HG03196 (cell line): ENCODE results near the gene CPAMD8.

ENCODE experiments used
- ATAC-seq: cut with Tn5 transposase; IDR thresholded peaks from one replicate; pipeline ENCODE4 v1.9.1; 2021; ENCODE audit not compliant: unreplicated experiment

CPAMD8 gene

DNA sequence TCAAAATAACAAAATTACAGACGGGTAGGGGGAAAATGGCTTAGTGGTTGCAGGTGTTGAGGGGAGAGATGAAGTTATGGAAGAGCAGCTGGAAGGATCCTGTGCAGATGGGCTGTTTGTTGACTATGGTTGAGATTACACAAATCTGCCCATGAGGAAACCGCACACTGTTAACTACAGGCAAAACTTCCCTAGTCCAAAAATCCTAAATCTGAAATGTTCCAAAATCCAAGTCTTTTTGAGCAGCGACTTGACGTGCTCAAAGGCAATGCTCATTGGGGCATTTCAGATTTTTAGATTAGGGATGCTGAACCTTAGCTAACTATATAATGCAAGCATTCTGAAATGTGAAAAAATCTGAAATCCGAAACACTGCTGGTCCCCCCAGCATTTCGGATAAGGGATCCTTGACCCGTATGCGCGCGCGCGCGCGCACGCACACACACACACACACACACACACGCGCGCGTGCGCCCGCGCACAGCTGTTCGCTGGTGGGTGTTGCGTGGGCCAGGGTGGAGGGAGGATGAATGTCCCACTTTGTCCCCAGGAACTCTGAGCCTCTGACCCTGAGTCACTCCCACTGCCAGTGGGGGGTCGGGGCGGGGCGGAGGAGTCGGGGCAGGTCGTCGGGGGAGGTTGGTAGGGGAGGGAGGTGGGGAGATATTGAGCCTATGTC lies 131.0 kb downstream of the CPAMD8 start:
- no peak for ATAC-seq

DNA sequence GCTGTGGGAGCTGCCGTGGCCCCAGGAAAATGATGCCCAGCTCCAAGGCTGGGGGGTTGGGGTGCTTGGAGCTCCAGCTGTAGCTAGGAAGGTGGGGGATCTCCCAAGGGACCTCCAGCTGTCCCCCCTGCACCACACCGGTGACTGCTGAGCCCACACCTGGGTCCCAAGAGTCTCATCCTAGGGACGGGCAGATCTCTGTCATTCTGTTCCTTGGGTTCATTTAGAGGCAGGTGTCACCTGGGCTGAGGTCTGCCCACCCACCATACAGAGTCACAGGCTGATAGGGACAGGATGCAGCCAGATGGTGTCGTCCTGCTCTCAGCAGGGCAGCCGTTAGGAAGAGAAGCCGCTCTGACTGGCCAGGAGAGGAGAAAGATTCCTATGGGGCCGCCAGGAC lies 132.5 kb downstream of the CPAMD8 start:
- ATAC-seq: no peak

DNA sequence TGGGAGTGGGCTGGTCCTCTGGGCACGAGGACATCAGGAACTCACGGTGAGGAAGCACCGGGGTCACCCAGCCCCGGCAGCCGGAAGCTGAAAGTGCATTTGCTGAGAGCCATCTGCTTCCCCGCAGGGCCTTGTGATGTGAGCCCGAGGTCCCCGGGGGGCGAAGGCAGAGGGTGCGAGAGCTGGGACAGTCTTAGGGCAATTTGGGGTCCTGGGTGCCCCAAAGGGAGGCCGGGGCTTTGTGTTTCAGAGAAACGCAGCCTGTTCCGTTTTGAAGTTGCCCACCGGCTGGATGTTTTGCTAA lies 133.0 kb downstream of the CPAMD8 start:
- no peak for ATAC-seq

DNA sequence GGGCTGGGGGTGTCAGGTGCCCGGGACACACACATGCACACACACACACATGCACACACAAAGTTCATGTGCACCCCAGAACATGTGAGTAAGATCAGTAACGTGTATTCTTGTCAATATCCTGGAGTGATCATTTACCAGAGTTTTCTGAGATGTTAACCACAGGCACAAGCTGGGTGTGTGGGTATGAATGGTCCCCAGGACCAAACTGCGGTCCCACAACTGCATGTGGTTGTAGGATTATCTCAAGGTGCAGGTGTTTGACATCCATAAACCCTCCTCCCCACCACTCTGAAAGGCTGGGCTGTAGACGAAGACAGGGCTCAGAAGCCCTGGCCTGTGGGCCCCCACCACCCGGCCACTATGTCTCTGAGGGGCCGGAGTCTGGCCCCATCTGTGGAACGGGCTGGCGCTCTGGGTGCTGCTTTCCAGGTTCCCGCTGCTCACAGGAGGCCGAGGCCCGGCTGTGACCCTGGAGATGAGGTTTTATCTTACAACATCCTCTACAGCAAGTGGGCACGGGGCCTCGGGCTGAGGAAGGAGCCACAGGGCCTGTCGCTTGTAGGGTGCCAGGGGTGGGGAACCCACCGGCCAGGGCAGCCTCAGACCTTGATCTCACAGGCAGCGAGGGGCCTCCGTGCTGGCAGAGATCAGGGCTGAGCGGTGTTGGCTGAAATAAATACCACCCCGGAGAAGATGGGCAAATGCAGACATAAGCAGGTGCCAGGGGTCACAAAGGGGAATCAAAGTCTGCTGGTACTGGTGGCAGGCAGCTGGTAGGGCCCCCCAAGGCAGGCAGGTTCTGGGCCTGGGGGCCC lies 133.5 kb downstream of the CPAMD8 start:
- ATAC-seq: no peak

DNA sequence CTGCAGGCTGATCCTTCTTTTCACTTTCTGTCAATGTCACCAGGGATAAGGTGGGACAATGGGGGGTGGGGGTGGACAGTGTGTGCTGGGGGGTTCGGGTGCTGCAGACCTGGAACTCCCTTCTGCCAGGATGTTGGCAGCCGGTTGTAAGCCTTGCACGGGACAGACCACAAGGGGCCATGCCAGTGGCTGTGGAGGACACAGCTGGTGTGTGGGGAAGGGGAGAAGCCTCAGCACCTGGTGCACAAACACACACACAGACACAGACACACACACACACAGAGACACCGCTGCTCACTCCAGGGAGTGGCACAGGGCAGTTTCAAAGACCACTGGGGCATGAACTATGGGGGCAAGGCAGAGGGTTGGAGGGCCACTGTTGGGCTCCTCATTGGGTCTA lies 134.2 kb downstream of the CPAMD8 start:
- no peak for ATAC-seq

DNA sequence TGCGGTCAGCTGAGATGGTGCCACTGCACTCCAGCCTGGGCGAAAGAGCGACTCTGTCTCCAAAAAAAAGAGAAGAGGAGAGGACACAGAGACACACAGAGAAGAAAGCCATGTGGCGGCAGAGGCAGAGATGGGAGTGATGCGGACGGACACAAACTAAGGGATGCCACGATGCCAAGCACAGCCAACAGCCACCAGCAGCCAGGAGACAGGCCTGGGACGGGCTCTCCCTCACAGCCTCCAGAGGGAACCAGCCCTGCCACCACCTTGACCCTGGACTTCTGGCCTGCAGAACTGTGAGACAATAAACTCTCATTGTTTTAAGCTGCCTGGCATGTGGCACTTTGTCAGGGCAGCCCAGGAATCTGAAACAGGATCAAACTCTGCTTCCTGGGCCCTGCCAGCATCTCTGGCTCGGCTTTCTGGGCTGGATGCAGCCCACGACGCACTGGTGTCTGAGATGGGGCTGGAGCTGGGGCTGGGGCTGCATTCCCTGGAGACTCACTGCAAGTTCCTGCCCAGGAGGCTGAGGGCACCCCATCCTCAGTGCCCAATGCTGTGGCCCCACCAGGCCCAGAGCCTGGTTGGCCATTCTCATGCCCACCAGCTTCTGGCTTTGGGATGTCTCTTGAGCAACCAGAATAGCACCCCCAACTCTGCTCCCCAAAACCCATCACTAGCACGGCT lies 134.8 kb downstream of the CPAMD8 start:
- ATAC-seq: no peak

DNA sequence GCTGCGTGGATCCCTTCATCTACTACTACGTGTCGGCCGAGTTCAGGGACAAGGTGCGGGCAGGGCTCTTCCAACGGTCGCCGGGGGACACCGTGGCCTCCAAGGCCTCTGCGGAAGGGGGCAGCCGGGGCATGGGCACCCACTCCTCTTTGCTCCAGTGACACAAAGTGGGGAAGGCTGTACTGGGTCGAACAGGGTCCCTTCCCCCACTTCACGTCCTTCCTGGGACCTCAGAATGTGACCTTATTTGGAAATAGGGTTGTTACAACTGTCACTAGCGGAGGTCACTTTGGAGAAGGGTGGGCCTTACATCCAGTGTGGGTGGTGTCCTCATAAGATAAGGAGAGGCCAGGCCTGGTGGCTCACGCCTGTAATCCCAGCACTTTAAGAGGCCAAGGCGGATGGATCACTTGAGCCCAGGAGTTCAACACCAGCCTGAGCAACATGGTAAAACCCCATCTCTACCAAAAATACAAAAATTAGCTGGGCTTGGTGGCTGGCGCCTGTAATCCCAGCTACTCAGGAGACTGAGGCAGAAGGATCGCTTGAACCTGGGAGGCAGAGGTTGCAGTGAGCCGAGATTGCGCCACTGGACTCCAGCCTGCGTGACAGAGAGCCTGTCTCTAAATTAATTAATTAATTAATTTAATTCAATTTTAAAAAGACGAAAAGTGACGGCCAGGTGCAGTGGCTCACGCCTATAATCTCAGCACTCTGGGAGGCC lies 136.0 kb downstream of the CPAMD8 start:
- ATAC-seq: no peak

DNA sequence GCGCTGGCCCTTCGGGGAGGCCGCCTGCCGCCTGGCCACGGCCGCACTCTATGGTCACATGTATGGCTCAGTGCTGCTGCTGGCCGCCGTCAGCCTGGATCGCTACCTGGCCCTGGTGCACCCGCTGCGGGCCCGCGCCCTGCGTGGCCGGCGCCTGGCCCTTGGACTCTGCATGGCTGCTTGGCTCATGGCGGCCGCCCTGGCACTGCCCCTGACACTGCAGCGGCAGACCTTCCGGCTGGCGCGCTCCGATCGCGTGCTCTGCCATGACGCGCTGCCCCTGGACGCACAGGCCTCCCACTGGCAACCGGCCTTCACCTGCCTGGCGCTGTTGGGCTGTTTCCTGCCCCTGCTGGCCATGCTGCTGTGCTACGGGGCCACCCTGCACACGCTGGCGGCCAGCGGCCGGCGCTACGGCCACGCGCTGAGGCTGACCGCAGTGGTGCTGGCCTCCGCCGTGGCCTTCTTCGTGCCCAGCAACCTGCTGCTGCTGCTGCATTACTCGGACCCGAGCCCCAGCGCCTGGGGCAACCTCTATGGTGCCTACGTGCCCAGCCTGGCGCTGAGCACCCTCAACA lies 136.6 kb downstream of the CPAMD8 start:
- no peak for ATAC-seq

DNA sequence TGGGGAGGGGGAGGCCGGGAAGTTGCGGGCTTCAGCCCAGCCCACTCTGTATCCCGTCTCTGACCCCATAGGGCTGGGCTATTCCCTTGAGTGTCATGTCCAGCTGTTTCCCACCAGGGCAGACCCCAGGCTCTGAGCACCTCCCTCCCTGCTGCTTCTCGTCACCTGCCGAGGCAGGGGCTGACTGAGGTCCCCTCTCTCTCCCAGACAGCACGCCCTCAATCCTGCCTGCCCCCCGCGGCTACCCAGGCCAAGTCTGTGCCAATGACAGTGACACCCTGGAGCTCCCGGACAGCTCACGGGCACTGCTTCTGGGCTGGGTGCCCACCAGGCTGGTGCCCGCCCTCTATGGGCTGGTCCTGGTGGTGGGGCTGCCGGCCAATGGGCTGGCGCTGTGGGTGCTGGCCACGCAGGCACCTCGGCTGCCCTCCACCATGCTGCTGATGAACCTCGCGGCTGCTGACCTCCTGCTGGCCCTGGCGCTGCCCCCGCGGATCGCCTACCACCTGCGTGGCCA lies 137.2 kb downstream of the CPAMD8 start:
- no peak for ATAC-seq

DNA sequence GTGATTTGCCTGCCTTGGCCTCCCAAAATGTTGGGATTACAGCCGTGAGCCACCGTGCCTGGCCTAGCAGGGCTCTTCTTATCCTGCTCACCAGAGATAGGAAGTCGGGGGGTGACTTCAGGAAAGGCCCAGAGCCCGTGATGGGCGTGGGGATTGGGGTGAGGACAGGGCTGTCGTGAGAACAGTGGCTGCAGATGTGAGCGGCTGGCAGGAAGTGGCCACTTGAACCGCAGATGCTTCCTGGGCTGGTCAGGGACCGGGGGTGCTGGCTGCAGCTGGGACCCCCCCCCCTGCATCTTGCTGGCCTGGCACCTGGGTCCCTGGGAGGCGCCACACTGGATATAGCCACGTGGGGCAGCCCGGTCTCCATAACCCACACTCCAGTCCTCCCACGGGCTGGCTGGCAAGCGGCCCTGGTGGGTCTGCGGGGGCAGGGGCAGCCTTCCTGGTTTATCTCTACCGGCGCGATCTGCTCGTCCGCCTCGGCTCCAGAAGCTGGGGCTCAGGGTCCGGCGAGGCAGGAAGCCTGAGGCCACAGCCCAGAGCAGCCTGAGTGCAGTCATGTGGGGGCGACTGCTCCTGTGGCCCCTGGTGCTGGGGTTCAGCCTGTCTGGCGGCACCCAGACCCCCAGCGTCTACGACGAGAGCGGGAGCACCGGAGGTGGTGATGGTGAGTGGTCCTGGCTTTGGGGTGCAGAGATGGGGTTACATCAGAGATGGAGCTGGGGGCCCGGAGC lies 137.8 kb downstream of the CPAMD8 start, which contains the start of gene F2RL3:
Gene F2RL3, plus strand, starts transcription at position 371 of the 737 bp plus-strand sequence. Its CDS starts 191 bp downstream, at position 562.
- peak; percentile 35 for ATAC-seq

DNA sequence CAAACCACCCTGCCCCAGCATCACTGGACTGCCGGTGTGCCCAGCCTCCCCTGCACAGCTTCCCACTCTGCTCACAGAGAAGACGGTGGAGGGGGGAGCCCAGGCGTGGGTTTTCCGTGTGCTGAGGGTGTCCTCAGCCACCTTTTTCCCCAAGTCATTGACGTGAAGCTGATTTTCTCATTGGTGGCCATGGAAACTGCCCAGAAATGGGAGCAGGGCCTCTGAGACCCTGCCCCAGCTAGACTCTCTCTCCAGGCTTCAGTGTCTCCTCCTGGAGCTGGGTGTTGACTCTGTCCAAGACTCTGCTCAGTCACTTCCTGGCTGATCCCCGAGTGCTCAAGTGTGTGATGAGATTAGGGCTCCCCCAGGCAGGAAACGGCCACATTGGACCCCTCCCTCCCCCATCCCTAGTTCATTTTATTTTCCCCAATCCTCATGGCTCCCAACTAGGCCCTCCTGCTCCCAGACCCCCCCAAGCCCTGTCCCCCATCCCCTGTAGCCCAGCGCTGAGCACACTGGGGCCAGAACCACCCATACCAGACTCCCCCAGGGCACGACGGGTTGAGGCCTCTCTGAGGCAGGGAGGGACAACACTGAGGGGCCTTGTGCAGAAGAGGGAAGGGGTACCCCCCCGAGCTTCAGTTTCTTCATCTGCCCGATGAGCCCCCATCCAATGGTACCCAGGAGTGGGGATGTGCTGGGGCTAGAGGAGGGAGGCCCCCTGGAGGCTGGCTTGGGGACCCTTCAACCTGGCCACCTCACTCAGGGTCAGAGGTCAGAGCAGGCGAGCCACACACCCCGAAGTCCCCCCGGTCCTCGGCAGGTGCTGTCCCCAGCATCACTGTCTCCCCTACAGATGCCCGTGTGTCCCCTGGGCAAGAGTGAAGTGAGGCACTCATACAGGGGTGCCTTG lies 139.0 kb downstream of the CPAMD8 start:
- no peak for ATAC-seq

DNA sequence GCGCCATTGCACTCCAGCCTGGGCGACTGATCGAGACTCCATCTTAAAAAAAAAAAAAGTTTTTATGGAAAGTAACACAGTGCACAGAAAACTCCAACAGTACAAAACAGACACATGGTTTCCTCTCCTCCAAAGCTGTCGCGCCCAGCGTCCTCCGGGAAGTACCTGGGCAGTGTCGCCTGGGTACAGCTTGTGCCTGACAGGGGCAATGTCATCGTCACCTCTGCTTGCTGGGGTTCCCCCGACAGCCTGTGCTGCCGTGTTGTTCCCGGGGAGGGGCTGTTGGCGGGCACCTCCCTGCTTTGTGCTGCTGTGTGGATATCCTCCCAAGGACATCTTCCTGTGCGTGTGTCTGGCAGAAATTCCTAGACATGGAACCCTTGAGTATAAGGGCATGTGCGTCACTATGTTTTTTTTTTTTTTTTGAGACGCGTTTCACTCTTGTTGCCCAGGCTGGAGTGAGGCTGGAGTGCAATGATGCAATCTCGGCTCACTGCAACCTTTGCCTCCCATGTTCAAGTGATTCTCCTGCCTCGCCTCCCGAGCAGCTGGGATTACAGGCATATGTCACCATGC lies 140.2 kb downstream of the CPAMD8 start:
- no peak for ATAC-seq

DNA sequence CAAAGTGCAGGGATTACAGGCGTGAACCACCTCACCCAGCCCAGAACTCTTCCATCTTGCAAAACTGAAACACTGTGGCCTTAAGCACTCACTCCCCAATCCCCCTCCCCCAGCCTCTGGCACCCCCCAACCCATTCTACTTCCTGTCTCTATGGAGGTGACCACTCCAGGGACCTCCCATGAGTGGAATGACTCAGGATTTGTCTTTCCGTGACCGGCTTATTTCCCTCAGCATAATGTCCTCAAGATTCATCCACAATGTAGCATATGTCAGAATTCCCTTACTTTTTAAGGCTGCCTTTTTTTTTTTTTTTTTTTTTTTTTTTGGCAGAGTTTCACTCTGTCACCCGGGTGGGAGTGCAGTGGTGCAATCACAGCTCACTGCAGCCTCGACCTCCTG lies 141.4 kb downstream of the CPAMD8 start:
- ATAC-seq: no peak

DNA sequence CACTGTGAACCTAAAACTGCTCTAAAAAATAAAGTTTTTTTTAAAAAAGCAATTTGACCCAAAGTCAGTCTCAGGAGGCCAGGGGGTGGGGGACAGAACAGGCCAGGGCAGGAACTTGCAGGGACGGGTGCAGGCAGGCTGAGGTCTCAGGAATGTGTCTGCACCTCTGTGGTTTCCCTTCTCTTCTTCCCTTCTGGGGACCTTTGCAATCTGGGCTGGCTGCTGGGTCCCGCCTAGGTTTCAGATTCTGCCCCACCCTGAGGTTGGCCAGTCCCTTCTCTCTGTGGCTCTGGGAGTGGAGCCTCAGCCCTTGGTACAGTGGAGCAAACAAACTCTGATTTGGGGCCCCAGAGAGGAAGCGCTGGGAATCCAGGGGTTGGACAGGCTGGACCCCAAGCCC lies 143.1 kb downstream of the CPAMD8 start:
- ATAC-seq: no peak

DNA sequence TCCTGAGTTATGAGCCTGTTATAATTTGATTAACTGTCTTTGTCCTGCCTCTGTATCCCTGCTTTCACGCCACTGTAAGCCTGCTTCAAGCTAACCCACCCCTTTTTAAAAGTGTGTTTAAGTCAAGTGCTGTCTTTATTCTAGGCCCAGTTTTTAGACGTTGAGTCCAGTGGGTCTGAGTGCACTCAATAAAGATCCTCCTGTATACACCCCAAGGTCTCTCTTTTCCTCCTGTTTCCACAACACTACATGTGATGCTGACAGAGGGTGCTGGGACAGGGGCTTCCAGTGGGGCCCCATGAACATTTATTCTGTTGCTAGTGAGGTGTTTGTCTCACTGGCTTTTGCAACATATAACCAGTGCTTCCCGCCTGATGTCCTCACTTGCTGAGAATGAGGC lies 144.5 kb downstream of the CPAMD8 start:
- ATAC-seq: no peak

DNA sequence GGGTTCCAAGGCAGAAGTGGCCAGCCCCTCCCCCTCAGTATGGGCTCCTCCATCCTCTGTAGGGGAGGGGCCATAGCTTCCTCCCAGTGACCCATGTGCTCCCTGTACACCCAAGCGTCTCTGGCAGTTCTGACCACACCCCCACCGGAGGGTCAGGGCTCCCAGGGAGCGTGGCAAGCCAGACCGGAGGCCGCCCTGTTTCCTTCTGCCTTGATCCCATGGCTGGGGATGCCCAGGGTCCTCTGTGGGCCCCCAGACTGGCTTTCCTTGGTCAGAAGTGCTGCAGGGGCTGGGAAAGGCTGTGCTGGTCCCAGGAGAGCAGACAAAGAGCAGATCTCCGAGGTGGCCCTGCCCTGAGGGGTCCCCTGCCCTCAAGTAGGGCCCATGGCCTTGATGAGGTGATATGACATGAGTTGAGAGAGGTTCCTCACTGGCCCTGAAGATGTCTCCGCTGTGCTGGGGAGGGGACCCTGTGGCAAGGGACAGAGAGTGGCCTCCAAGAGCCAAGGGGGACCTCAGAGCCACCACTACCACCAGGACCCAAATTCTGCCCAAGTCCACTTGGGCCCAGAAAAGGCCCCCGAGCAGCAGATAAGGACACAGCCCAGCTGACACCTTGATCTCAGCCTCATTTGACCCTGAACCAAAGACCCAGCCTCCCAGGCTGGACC lies 145.6 kb downstream of the CPAMD8 start:
- ATAC-seq: no peak

DNA sequence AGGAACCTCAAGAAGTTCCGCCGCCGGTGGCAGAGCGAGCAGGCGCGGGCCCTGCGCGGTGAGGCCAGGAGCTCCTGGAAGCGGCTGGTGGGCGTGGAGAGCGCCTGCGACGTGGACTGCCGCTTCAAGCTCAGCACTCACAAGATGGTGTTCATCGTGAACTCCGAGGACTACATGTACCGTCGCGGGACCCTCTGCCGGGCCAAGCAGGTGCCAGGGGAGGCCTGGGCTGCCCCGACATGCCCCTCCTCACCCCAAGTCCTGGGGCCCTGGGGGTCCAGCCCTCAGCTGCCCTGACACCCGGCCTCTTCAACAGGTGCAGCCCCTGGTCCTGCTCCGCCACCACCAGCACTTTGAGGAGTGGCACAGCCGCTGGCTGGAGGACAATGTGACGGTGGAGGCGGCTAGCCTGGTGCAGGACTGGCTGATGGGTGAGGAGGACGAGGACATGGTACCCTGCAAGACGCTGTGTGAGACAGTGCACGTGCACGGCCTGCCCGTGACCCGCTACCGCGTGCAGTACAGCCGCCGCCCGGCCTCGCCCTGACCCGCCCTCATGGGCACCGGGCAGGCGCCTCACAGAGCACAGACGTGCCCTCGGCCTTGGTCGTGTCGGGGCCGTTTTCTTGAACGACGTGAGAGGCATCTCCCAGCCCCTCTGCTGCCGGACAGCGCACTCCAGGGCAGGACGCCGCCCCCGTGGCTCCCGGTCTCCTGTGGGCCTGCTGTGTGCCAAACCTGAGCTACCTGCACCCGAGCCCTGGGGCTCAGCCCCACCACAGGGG lies 148.2 kb downstream of the CPAMD8 start:
- ATAC-seq: no peak
